ENCODE data around the gene MVP.
"Not testable (repeated sequence)": the region's sequence is repeated elsewhere in the genome, so short reads cannot be mapped to it uniquely, and the experiment has no call there.

MVP gene

DNA sequence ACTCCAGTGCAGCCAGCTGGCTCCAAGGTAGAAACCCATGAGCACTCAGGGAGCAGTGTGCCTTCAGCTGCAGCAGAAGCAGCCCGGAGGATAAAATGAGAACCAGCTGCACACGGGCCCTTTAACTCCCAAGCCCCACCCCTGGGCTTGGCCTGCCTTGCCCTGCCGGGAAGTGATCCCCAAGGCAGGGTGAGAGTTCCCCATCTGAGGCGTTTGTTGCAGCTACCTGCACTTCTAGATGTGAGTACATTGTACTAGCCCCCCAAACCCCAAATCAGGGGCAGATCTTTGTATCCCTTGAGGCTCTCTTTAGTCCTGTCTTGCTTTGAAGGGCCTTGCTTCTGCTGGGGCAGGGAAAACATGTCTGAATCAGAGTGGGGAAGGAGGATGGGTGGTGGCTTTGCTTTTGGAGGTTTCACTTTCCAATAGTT lies at the start of gene MVP:
MVP (plus strand) TSS at position 192 of the 431 bp plus-strand sequence. CDS start 10,088 bp downstream, outside the sequence.
- peak; percentile 61 for DNase-seq (ENCODE audit: low spot score)

DNA sequence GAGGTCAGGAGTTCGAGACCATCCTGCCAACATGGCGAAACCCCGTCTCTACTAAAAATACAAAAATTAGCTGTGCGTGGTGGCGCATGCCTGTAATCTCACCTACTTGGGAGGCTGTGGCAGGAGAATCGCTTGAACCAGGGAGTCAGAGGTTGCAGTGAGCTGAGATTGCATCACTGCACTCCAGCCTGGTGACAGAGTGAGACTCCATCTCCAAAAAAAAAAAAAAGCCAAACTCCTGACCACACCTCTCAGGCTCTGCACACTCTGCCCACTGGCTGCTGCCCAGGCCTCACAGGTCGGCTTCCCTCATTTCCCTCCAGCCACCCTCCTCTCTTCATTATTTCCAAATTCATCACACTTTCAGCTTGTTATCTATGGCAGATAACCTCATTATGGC lies 47.9 kb upstream of the MVP start:
- not testable (repeated sequence) for DNase-seq (ENCODE audit: low spot score)

DNA sequence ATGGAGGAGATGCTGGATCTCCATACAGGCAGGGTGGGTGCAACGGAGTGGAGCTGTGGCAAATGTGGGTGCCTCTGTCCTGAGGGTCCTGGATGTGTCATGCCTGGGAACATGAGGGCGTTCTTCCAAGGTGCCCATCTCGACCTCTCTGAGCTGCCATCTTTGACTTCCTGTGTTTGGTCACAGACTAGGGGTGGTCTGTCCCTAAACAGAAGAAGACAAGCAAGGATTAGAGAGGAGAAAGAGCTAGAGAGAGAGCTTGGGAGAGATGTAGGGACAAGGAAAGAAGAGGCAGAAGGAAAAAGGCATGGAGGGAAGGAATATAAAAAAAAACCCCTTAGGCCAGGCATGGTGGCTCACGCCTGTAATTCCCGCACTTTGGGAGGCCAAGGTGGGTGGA lies 45.5 kb upstream of the MVP start:
- DNase-seq (ENCODE audit: low spot score) = no peak

DNA sequence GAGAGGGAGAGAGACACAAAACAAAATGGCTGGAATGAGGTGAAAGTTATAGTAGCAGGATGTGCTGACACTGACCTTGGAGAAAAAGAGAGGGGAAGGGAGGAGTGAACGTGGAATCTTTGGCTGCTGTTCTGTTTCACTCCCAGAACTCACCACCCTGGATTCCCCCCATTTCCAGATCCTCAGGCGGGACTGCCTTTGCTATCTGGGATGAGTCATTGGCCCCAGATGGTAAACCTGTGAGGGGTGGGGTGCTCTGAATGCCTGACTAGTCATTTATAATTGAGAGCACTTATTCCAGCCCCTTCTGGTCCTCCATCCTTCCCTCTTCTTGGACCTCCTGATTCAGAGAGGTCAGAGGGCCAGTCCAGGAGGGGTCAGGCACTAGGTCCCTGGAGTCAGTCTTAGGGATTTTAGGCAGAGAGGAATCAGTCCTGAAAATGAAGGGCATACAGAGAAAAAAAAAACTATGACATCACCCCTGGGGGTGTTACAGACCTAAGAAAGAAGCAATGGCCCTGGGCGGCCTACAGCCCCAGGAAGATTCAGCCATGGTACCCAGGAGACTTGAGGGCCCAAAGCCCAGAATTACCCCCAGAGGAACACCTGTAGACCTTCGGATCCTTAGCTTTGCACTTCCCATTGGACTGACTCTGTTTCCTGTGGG lies 44.4 kb upstream of the MVP start:
- DNase-seq (ENCODE audit: low spot score) = no peak

DNA sequence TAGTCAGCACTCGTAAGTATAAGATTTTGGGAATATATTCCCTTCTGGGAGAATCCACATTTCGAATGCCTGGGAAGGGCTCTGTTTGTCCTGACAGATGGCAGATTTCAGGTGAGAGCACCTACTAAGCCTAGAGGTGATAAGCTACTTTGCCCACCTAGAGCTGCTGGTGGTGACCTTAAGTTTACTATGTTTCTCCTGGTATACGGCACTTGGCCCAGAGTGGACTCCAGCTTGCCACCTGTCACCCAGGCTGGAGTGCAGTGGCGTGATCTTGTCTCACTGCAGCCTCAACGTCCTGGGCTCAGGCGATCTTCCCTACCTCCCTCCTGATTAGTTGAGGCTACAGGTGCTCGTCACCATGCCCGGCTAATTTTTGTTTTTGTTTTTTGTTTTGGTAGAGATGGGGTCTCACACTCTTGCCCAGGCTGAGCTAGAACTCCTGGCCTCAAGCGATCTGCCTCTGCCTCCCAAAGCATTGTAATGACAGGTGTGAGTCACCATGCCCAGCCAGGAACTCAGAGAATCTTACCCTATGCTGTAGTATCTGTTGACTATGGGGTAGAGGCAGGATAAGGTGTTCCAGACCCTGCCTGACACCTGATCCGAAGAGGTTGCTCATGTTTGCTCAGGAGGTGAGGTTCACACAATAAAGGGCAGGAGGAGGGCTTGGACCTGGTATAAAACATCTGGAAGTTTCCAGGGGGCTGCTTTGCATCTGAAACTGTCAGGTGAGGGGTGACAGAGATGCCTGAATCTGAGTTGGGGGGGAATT lies 42.5 kb upstream of the MVP start, which contains the start of gene ZG16:
ZG16 (plus strand) TSS at position 681 of the 775 bp plus-strand sequence. CDS start 1,011 bp downstream, outside the sequence.
- DNase-seq (ENCODE audit: low spot score) = no peak

DNA sequence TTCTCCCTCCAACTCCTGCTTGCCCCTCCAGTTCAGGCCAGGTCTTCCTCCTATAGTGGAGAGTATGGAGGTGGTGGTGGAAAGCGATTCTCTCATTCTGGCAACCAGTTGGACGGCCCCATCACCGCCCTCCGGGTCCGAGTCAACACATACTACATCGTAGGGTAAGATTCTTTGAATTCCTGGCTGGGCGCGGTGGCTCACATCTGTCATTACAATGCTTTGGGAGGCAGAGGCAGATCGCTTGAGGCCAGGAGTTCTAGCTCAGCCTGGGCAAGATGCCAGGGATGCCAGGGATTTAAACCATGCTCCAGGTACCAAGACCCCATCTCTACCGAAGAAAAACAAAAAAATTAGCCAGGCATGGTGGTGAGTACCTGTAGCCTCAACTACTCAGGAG lies 40.8 kb upstream of the MVP start:
- no peak for DNase-seq (ENCODE audit: low spot score)

DNA sequence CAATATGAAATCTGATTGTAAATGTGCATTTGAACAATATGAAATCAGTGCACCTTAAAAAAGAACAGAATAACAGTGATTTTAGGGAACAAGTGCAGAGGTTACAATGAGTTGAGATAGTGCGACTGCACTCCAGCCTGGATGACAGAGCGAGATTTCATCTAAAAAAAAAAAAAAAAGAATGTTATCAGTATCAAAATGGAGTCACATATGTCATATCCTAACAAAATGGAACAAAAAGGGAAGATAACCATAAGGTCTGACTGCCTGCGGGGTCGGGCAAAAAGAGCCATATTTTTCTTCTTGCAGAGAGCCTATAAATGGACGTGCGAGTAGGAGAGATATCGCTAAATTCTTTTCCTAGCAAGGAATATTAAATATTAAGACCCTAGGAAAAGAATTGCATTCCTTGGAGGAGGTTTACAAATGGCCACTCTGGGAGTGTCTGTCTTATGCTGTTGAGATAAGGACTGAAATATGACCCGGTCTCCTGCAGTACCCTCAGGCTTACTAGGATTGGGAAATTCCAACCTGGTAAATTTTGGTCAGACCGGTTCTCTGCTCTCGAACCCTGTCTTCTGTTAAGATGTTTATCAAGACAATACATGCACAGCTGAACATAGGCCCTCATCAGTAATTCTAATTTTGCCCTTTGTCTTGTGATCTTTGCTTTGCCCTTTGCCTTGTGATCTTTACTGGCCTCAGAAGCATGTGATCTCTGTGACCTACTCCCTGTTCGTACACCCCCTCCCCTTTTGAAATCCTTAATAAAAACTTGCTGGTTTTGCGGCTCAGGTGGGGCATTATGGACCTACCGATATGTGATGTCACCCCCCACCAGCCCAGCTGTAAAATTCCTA lies 36.9 kb upstream of the MVP start:
- DNase-seq (ENCODE audit: low spot score) = not testable (repeated sequence)

DNA sequence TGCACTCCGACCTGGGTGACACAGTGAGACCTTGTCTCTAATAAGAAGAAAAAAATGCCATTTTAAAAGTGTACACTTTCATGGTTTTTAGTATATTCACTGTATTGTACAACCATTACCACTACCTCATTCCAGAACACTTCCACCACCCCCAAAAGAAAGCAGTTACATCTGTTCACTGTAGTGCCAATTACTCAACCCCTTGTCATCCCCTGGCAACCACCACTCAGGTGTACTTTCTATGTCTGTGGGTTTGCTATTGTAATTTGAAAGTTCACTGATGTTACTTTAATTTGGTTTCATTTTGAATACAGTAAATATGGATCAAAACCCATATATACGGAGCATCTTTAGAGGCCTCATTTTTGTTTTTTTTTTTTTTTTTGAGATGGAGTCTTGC lies 36.1 kb upstream of the MVP start:
- no peak for DNase-seq (ENCODE audit: low spot score)

DNA sequence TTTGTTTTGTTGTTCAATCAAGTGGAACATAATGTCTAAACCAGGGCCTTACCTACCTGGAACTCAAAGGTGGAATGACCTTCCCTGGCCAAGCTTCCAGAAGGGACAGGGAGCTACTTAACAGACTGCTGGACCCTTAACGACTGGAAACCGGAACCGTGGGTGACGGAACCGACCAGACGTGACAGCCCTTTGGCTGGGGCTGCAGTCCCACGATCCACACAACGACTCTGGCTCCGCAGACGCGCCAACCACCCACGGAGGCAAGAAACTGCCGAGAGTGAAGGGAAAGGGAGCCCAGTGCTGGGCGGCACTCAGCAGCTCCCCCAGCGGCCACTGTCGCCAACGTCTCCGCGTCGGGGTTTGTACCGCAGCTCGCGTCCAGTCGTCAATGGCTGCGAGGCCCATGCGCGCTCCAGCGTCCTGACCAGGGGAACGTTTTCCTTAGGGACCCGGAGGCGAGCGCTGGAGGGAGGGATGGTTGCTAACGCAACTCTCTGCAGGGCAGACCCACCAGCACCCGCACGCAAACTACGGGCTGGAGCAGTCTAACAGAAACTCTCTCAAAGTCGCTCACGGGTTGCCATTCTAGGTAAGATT lies 35.3 kb upstream of the MVP start:
- DNase-seq (ENCODE audit: low spot score) = peak; percentile 78

DNA sequence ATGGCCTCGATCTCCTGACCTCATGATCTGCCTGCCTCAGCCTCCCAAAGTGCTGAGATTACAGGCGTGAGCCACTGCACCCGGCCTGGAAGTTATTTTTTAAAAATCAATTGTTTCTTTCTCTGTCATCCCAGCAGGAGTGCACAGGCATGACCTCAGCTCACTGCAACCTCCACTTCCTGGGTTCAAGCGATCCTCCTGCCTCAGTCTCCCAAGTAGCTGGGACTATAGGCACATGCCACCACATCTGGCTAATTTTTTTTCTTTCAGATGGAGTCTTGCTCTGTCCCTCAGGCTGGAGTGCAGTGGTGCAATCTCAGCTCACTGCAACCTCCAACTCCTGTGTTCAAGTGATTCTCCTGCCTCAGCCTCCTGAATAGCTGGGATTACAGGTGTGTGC lies 33.1 kb upstream of the MVP start:
- not testable (repeated sequence) for DNase-seq (ENCODE audit: low spot score)

DNA sequence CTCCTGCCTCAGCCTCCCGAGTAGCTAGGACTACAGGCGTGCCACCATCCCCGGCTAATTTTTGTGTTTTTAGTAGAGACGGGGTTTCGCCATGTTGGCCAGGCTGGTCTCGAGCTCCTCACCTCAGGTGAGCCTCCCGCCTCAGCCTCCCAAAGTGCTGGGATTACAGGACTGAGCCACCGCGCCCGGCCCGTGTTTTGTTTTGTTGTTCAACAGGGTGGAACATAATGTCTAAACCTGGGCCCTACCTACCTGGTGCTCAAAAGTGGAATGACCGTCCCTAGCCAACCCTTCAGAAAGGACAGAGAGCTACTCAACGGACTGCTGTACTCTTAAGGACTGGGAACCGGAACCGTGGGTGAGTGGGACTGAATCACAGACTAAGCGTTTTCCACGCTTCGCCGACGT lies 30.5 kb upstream of the MVP start:
- no peak for DNase-seq (ENCODE audit: low spot score)

DNA sequence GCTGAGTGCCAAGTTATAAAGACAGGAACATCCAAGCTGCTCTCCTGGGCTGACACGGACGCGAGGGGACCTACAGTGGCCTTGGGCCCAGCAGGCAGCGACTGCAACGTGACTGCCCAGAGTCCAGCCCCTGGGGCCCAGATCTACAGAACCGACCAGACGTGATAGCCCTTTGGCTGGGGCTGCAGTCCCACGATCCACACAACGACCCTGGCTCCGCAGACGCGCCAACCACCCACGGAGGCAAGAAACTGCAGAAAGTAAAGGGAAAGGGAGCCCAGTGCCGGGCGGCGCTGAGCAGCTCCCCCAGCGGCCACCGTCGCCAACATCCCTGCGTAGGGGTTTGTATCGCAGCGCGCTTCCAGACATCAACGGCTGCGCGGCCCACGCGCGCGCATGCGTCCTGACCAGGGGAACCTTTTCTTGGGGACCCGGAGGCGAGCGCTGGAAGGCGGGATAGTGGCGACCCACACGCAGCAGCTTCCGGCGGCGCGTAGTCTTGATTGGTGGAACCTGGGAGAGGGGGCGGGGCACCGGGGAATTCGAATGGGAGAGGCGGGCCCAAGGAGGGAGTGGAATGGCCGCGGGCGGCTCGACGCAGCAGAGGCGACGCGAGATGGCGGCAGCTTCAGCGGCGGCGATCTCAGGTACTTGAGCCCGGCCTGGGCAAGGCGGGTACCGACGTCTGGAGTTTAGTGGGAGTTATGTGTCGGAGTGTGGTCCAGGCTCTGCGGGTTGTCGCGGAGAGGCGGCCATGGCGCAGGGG lies 29.9 kb upstream of the MVP start, which contains the start of gene KIF22:
KIF22 (plus strand) TSS at position 569 of the 766 bp plus-strand sequence; CDS start at position 578, 9 bp downstream.
- DNase-seq (ENCODE audit: low spot score) = peak; percentile 100

DNA sequence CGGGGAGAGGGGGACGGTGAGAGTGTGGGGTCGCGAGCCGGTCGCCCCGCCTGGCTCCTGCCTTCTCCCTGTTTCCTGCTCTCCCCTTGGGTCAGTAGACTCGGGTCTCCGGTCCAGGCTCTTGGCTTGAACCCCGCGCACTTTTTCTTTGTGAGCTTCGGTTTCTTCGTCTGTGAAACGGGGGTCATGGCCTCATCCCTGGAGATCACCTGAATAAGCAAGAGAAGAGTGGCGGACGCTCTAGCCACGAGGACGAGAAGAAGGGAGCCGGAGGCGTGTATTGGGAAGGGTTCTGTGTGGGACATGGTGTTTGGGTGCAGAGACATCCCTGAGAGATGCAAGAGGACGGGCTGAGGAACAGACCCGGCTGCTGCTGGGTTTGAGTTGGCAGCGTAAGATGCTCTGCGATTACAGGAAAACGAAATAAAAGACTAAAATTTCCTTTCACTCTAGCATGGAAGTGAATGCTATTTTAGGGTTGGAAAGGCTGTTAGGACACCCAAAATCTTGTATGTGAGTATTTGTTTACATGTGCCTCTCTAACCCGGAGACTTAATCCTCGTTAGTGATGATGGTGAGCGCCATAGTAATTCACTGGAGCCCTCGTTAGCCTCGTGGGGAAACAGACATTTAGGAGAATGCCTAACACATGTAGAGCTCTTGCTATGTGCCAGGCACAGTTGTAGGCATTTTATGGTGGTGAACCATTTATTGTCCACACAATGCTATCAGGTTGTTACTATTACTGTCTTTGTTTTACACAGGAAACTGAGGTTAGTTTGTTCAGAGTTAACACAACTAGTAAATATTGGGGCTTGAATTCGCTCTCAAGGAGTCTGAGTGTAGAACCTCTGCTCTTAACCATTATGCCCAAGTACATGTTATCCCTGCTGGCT lies 29.1 kb upstream of the MVP start:
- no peak for DNase-seq (ENCODE audit: low spot score)

DNA sequence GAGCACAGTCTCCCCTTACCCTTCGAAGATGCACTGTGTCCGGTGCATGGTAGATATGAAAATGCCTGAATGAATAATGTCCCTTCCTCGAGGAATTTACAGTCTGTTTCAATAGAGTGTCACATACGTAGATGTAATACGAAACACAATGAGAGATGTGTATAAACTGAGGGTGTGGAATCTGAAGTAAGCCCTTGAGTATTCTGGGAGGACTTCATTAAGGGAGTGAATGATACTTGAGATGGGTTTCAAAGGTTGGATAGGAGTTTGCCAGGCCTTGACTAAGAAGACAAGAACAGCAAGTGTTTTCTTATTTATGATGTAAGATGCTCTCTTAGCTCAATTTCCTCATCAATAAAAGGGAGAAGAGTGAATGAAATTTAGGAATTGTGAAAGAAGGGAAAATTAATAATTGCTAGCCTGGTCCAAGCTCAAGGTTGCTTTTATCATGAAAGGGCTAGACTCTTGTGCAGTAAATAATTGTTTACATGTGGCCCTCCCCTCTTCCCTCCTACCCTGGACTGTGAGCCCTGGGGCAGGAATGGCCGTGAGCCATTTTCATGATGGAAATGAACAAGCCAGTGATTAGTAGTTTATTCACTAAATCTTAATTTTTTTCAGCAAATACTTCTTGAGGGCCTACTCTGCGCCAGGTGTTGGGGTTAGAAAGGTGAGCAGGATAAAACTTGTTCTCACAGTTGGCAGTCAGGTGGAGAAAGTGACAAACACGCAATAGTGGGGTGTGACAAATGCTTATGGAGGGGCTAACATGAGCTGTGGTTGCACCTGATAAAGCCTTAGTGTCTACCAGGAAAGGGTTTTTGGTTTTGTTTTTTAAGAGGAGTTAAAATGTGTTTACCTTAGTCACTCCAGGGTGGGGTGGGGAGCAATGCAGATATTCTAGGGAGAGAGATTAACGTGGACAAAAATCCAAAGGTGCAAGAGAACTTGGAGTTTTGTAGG lies 28.1 kb upstream of the MVP start:
- no peak for DNase-seq (ENCODE audit: low spot score)

DNA sequence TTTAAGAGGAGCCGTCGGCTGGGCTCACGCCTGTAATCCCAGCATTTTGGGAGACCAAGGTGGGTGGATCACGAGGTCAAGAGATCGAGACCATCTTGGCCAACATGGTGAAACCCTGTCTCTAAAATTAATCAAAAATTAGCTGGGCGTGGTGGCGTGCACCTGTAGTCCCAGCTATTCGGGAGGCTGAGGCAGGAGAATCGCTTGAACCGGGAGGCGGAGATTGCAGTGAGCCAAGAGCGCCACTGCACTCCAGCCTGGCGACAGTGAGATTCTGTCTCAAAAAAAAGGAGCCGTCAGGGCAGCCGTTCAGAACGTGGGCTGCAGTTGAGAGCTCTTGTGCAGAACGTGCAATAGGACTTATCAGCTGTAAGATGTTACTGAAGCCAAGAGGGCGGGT lies 27.1 kb upstream of the MVP start:
- not testable (repeated sequence) for DNase-seq (ENCODE audit: low spot score)

DNA sequence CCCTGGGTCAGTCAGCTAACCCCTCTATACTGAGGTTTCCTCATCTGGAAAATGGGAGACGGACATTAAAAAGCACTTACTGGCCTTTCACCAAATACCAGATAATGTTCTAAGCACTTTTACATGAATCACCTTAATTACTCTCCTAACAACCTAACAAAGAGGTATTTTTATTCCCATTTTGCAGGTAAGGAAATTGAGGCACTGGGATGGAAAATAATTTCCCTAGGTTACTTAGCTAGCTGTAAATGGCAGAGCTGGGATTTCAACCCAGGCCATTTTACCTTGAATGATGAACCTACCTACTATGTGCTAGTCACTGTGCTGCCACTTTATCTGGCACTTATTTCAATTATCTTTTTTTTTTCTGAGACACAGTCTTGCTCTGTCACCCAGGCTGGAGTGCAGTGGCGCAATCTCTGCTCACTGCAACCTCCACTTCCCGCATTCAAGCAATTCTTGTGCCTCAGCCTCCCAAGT lies 26.0 kb upstream of the MVP start:
- no peak for DNase-seq (ENCODE audit: low spot score)

DNA sequence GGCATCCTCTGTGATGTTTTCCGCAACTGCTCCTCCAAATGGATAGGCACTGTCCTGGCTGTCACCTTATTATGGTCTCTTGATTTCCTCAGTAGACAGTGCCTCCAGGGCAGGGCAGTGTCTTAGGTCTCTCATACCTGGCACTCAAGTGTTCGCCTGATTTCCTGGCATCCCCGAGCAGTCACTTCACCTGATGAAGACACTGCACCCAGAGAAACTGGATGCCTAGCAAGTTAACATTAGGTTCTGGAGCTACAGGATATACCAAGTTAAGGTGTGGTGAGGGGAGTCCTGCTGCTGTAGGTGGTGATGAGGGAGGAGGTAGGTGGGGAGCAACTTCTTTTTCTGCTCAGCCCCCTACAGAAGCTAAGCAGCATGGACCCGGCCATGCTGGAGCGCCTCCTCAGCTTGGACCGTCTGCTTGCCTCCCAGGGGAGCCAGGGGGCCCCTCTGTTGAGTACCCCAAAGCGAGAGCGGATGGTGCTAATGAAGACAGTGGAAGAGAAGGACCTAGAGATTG lies 17.8 kb upstream of the MVP start:
- no peak for DNase-seq (ENCODE audit: low spot score)

DNA sequence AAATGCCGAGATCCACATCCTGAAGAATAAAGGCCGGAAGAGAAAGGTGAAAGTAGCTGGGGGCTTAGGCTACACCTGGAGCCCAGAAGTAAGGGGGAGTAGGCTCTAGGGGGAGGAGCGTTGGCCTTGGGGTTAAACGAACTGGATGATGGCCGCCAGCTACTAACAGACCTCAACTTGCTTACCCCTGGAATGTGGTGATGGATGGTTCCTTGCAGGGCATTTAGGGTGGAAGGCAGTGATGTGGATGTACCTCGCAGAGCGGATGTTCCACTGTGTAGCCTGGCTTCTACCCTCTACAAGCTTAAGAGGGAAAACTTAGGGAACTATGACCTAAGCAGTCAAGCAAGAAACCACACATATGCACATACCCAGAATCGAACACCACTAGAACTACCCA lies 16.2 kb upstream of the MVP start:
- no peak for DNase-seq (ENCODE audit: low spot score)
